Natural killer cell (primary cell): ENCODE measurements around the gene DGKB. TPM values are rescaled to one million over a fixed set of nuclear protein-coding genes. Genes with fewer than 3 reads are reported as not detected.

ENCODE experiments used
- ATAC-seq, 3 donors: fragments of 150-1000 bp in 2 of 3; fragments of 200-7000 bp in 1 of 3; cut with Tn5 transposase; 1 replicate in 1 of 3; 2 replicates in 2 of 3; pipeline ENCODE4 v1.10.0; 2021; ENCODE audit warnings: mild to moderate bottlenecking in 2 of 3, moderate library complexity in 2 of 3
- DNase-seq, 2 donors: peaks; one replicate each; pipeline versions ENCODE4 v3.0.0 to v3.0.0-alpha.2; 2013 to 2021; ENCODE audit warnings: mixed read lengths in 1 of 2
- H3K27ac ChIP-seq: one replicate; pipeline ENCODE4 v1.5.1; 2013; ENCODE audit warnings: mild to moderate bottlenecking, low read length
- H3K27me3 ChIP-seq: one replicate; pipeline ENCODE4 v1.6.1; 2013; ENCODE audit warnings: low read length; ENCODE audit not compliant: control insufficient read depth, insufficient read depth
- H3K36me3 ChIP-seq: one replicate; pipeline ENCODE4 v1.6.1; 2013; ENCODE audit warnings: low read length; ENCODE audit not compliant: control insufficient read depth, insufficient read depth
- H3K4me1 ChIP-seq: one replicate; pipeline ENCODE4 v1.6.1; 2013; ENCODE audit warnings: low read length; ENCODE audit not compliant: control insufficient read depth, insufficient read depth
- H3K4me3 ChIP-seq: one replicate; pipeline ENCODE4 v1.5.1; 2013; ENCODE audit warnings: low read length
- H3K9me3 ChIP-seq: one replicate; pipeline ENCODE4 v1.6.1; 2013; ENCODE audit warnings: low read length; ENCODE audit not compliant: control insufficient read depth, insufficient read depth
- H3K27ac Mint-ChIP-seq, 2 donors: one replicate each; pipeline ENCODE4 v1.8.0; 2022; ENCODE audit warnings: mild to moderate bottlenecking in 2 of 2, mixed read lengths in 2 of 2, moderate library complexity in 1 of 2
- H3K27me3 Mint-ChIP-seq, 2 donors: one replicate each; pipeline ENCODE4 v1.8.0; 2022; ENCODE audit warnings: low read depth in 2 of 2, mixed read lengths in 2 of 2
- H3K36me3 Mint-ChIP-seq: one replicate; pipeline ENCODE4 v1.8.0; 2022; ENCODE audit warnings: mixed read lengths
- H3K4me1 Mint-ChIP-seq, 2 donors: one replicate each; pipeline ENCODE4 v1.8.0; 2022; ENCODE audit warnings: mixed read lengths in 2 of 2
- H3K4me3 Mint-ChIP-seq: one replicate; pipeline ENCODE4 v1.8.0; 2022; ENCODE audit warnings: mild to moderate bottlenecking, moderate library complexity, mixed read lengths
- H3K9me3 Mint-ChIP-seq, 2 donors: one replicate each; pipeline ENCODE4 v1.8.0; 2022; ENCODE audit warnings: mixed read lengths in 2 of 2
- CTCF ChIP-seq: fragments of 200-600 bp; IDR thresholded peaks from one replicate; pipeline ENCODE4 v1.8.0; 2022; ENCODE audit warnings: antibody characterized with exemption
- WGBS: methylation state at CpG from one replicate; pipeline ENCODE4 v1.1.7; 2013; ENCODE audit warnings: missing lambda C conversion rate; ENCODE audit not compliant: insufficient coverage; 5-methylcytosine and 5-hydroxymethylcytosine counted together
- intact Hi-C: fragments of 100-400 bp; cut with micrococcal nuclease; formaldehyde crosslinking; loops from one replicate; pipeline ENCODE4 v1.14.2; 2022
- total RNA-seq, 4 donors: library from RNA; stranded (reverse); fragments of 120-200 nt in 1 of 4; gene quantifications; one replicate each; pipeline versions ENCODE4 v1.2.3 to v1.2.4, GENCODE V29; 2013 to 2022

Gene DGKB
- total RNA-seq, 3 donors from 2014 or later (not counting 1 experiment from before 2014, with no cell fraction given), result not detected

- no peak for DNase-seq
- ATAC-seq, result no peak
- Histone ChIP-seq H3K9me3 (no peaks in the 10 kb centered on the region), H3K4me1 (no peaks in the 10 kb centered on the region), H3K27me3 (no peaks in the 10 kb centered on the region), H3K36me3 (no peaks in the 10 kb centered on the region), H3K4me3 (no peak overlapping the region), H3K27ac (no peak overlapping the region)
- TF ChIP-seq CTCF, result no peak
- peaks cover 17 to 18% of the 10 kb centered on the region in 2 donors for H3K9me3 Mint-ChIP-seq
- no peaks in the 10 kb centered on the region for H3K36me3 Mint-ChIP-seq
- no CpG with 5 or more reads among the region's 1 CpG for WGBS
- intact Hi-C loops, result no loop called here
- no peak overlapping the region for H3K27ac Mint-ChIP-seq
- H3K4me1 Mint-ChIP-seq, result no peaks in the 10 kb centered on the region
- no peak overlapping the region for H3K4me3 Mint-ChIP-seq
- no peaks in the 10 kb centered on the region for H3K27me3 Mint-ChIP-seq
Measured at GRCh38 chr7:14843755-14844154, 58.8 kb downstream of the DGKB start.

GRCh38 chr7:14842523-14842922 lies 60.0 kb downstream of the DGKB start:
- no peaks in the 10 kb centered on the region for H3K36me3 ChIP-seq
- H3K36me3 Mint-ChIP-seq, result no peaks in the 10 kb centered on the region
- no peak for TF ChIP-seq CTCF
- intact Hi-C loops, result no loop called here
- H3K27ac Mint-ChIP-seq, result no peak overlapping the region
- H3K27me3 Mint-ChIP-seq, result no peaks in the 10 kb centered on the region
- H3K9me3 Mint-ChIP-seq, result peaks cover 14 to 16% of the 10 kb centered on the region in 2 donors
- no peak overlapping the region for H3K4me3 Mint-ChIP-seq
- H3K9me3 ChIP-seq, result no peaks in the 10 kb centered on the region
- ATAC-seq (no peak), DNase-seq (no peak)
- no peak overlapping the region for H3K4me3 ChIP-seq
- H3K4me1 ChIP-seq, result no peaks in the 10 kb centered on the region
- H3K27ac ChIP-seq, result no peak overlapping the region
- no peaks in the 10 kb centered on the region for H3K27me3 ChIP-seq
- no peaks in the 10 kb centered on the region for H3K4me1 Mint-ChIP-seq

GRCh38 chr7:14841869-14842268 lies 60.7 kb downstream of the DGKB start:
- Histone ChIP-seq H3K27me3 (no peaks in the 10 kb centered on the region), H3K27ac (no peak overlapping the region), H3K4me1 (no peaks in the 10 kb centered on the region), H3K4me3 (no peak overlapping the region), H3K9me3 (no peaks in the 10 kb centered on the region), H3K36me3 (no peaks in the 10 kb centered on the region)
- TF ChIP-seq CTCF, result no peak
- WGBS, result no CpG with 5 or more reads among the region's 1 CpG
- H3K27ac Mint-ChIP-seq, result no peak overlapping the region
- intact Hi-C loops, result no loop called here
- no peak for ATAC-seq
- H3K36me3 Mint-ChIP-seq, result no peaks in the 10 kb centered on the region
- H3K27me3 Mint-ChIP-seq, result no peaks in the 10 kb centered on the region
- DNase-seq, result no peak
- H3K4me1 Mint-ChIP-seq, result no peaks in the 10 kb centered on the region
- peaks cover 14 to 16% of the 10 kb centered on the region in 2 donors for H3K9me3 Mint-ChIP-seq
- no peak overlapping the region for H3K4me3 Mint-ChIP-seq

- intact Hi-C loops, result no loop called here
- peaks cover 14 to 15% of the 10 kb centered on the region in 2 donors for H3K9me3 Mint-ChIP-seq
- Histone ChIP-seq H3K36me3 (no peaks in the 10 kb centered on the region), H3K27me3 (no peaks in the 10 kb centered on the region), H3K4me3 (no peak overlapping the region), H3K9me3 (no peaks in the 10 kb centered on the region), H3K27ac (no peak overlapping the region), H3K4me1 (no peaks in the 10 kb centered on the region)
- no peak overlapping the region for H3K27ac Mint-ChIP-seq
- H3K4me3 Mint-ChIP-seq, result no peak overlapping the region
- DNase-seq (no peak), ATAC-seq (no peak)
- no peaks in the 10 kb centered on the region for H3K36me3 Mint-ChIP-seq
- 89% methylated on average over 2 of the region's 2 CpGs for WGBS
- H3K4me1 Mint-ChIP-seq, result no peaks in the 10 kb centered on the region
- no peak for TF ChIP-seq CTCF
- no peaks in the 10 kb centered on the region for H3K27me3 Mint-ChIP-seq
Measured at GRCh38 chr7:14841086-14841485, 61.5 kb downstream of the DGKB start.
